Measurements from ENCODE around the gene ULK4. TPM values are rescaled to one million over a fixed set of nuclear protein-coding genes. Genes with fewer than 3 reads are reported as not detected.

ULK4 gene
- total and polyA plus RNA-seq, 9 of the 15 experiments (the other 6 are each of a cell fraction or from before 2014, with no cell fraction given): 3.0 to 5.9 (median 3.5) TPM

GRCh38 chr3:41652931-41653330, 309.0 kb downstream of the ULK4 start:
- H2AFZ ChIP-seq (ENCODE audit: low read depth, low read length): no peak overlapping the region
- CTCF ChIA-PET (ENCODE audit: low intra/inter-chr PET ratio): interaction anchor here (0.6 kb wide), 1 partner anchor 88 kb away, joined by 3 read pairs; no protein-coding TSS in a partner anchor
- in situ Hi-C loops (cut with MboI) (no loop called here), intact Hi-C loops (cut with micrococcal nuclease) (no loop called here)
- H3K4me3 ChIP-seq: no peak overlapping the region
- DNase-seq (ENCODE audit: extremely low read depth in 1 of 4, low spot score in 3 of 4) (no peak), FAIRE-seq (no peak), ATAC-seq (no peak)
- no peak overlapping the region for H3K9ac ChIP-seq (ENCODE audit: insufficient read depth in 1 of 2, low read depth in 2 of 2, low read length in 2 of 2)
- POLR2A ChIA-PET: no interaction called here
- no peaks in the 10 kb centered on the region for H4K20me1 ChIP-seq (replicated peaks; ENCODE audit: control insufficient read depth, insufficient read depth, low read length)
- no peaks in the 10 kb centered on the region for H3K36me3 ChIP-seq (ENCODE audit: control insufficient read depth, insufficient read depth, low read length)
- peaks cover 0 to 15% of the 10 kb centered on the region in 2 experiments; a peak in 2 of 5 replicates for H3K27me3 ChIP-seq (ENCODE audit: control insufficient read depth in 2 of 2, insufficient read depth in 2 of 2, low read length in 2 of 2)
- H3K9me3 ChIP-seq (replicated peaks; ENCODE audit: control insufficient read depth, insufficient read depth, low read depth, low read length): no peaks in the 10 kb centered on the region; the same call in 1 of the 2 replicates
- no peak for TF ChIP-seq HES1 (IDR thresholded peaks at IDR 0.05; ENCODE audit: low read depth)
- TF ChIP-seq ZBTB11 (CRISPR knock-in tag; IDR thresholded peaks at IDR 0.05): no peak
- no peak for TF ChIP-seq ZKSCAN3 (CRISPR knock-in tag; IDR thresholded peaks at IDR 0.05)
- no peak for TF ChIP-seq ZNF699 (CRISPR knock-in tag; IDR thresholded peaks at IDR 0.05; ENCODE audit: insufficient replicate concordance)
- TF ChIP-seq RBFOX2 (IDR thresholded peaks at IDR 0.05; ENCODE audit: low read depth, low read length): no peak
- TF ChIP-seq KLF16 (IDR thresholded peaks at IDR 0.05): no peak
- no peak for TF ChIP-seq BRD4 (IDR thresholded peaks at IDR 0.05)
- TF ChIP-seq POLR3A (IDR thresholded peaks at IDR 0.05; ENCODE audit: borderline replicate concordance, extremely low read depth, insufficient read depth, insufficient read length): no peak
- TF ChIP-seq CHAMP1 (IDR thresholded peaks at IDR 0.05): no peak
- TF ChIP-seq PRMT5 (CRISPR knock-in tag; IDR thresholded peaks at IDR 0.05): no peak
- no peak for TF ChIP-seq DEAF1 (CRISPR knock-in tag; IDR thresholded peaks at IDR 0.05)
- TF ChIP-seq ATF4 (CRISPR knock-in tag; IDR thresholded peaks at IDR 0.05): no peak
- TF ChIP-seq DDX20 (tag; IDR thresholded peaks at IDR 0.05; ENCODE audit: low read depth): no peak
- no peak for TF ChIP-seq TRIM28 (IDR thresholded peaks at IDR 0.05)
- H3K79me2 ChIP-seq (ENCODE audit: control insufficient read depth, insufficient read depth, low read length): no peaks in the 10 kb centered on the region
- H3K4me1 ChIP-seq (replicated peaks in 1 of 2; ENCODE audit: control insufficient read depth in 2 of 2, insufficient read depth in 2 of 2, low read length in 2 of 2): peaks cover 0 to 5% of the 10 kb centered on the region in 2 experiments; a peak in 2 of 5 replicates
- BruUV-seq (replicated peaks): no TSS peak
- WGBS (ENCODE audit: insufficient coverage, low coverage, missing lambda C conversion rate): 0% methylated on average over 3 of the region's 3 CpGs
- H3K4me2 ChIP-seq (ENCODE audit: insufficient read depth, low read length): no peak overlapping the region
- no peak overlapping the region for H3K27ac ChIP-seq (ENCODE audit: extremely low read depth, low read depth, low read length)
- no peaks in the 10 kb centered on the region for H3K9me1 ChIP-seq (ENCODE audit: control insufficient read depth, insufficient read depth, low read length)

Data from K562 (cell line).